Fibroblast of pulmonary artery (primary cell): ENCODE measurements around the gene SEZ6L.
A peak's percentile ranks its signal among the peaks of the same experiment; 100 is the strongest.

Experiments
- DNase-seq: peaks from one replicate; pipeline ENCODE4 v3.0.0-alpha.2; 2010; ENCODE audit warnings: low read depth
- H3K4me3 ChIP-seq: replicated peaks from 2 replicates; pipeline ENCODE4 v1.5.1; 2011; ENCODE audit warnings: low read depth, mild to moderate bottlenecking, control low read depth, low read length, moderate library complexity
- TF ChIP-seq, protein P1 (sequence below): IDR thresholded peaks from 2 replicates; pipeline ENCODE4 v1.5.1; 2011; ENCODE audit warnings: mild to moderate bottlenecking, control low read depth, low read length, inconsistent platforms; ENCODE audit errors: missing control alignments

Gene SEZ6L

GRCh38 chr22:26322179-26322905 is 153.1 kb downstream of the SEZ6L start:
- TF ChIP-seq, protein P1, sequence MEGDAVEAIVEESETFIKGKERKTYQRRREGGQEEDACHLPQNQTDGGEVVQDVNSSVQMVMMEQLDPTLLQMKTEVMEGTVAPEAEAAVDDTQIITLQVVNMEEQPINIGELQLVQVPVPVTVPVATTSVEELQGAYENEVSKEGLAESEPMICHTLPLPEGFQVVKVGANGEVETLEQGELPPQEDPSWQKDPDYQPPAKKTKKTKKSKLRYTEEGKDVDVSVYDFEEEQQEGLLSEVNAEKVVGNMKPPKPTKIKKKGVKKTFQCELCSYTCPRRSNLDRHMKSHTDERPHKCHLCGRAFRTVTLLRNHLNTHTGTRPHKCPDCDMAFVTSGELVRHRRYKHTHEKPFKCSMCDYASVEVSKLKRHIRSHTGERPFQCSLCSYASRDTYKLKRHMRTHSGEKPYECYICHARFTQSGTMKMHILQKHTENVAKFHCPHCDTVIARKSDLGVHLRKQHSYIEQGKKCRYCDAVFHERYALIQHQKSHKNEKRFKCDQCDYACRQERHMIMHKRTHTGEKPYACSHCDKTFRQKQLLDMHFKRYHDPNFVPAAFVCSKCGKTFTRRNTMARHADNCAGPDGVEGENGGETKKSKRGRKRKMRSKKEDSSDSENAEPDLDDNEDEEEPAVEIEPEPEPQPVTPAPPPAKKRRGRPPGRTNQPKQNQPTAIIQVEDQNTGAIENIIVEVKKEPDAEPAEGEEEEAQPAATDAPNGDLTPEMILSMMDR: no peak
- peak; percentile 35 for DNase-seq
- no peak overlapping the region for H3K4me3 ChIP-seq

DNA sequence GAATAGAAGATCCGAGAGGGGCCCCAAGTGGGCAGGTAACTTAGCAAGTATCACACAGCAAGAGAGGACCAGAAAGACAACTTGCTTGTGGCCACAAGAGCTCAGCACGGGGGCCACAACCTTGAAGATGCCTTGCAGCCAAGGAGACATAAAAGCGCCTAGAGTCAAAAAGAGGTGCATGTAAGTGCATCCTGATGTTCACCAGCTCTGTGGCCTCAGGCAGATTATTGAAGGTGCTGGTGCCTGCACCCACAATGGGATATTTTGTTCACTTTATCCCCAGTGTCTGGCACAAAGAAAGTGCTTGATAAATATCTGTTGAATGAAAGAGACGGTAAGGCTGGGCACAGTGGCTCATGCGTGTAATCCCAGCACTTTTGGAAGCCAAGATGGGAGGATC is 153.8 kb downstream of the SEZ6L start:
- DNase-seq: no peak
- H3K4me3 ChIP-seq: no peak overlapping the region
- TF ChIP-seq, protein P1: no peak

- no peak for DNase-seq
- no peak overlapping the region for H3K4me3 ChIP-seq
- TF ChIP-seq, protein P1: no peak
Measured at GRCh38 chr22:26324150-26324549, 154.9 kb downstream of the SEZ6L start.

- no peak overlapping the region for H3K4me3 ChIP-seq
- TF ChIP-seq, protein P1: no peak
- no peak for DNase-seq
Measured at GRCh38 chr22:26325641-26326040, 156.4 kb downstream of the SEZ6L start.

GRCh38 chr22:26326803-26327202 is 157.5 kb downstream of the SEZ6L start:
- H3K4me3 ChIP-seq: no peak overlapping the region
- no peak for DNase-seq
- TF ChIP-seq, protein P1: no peak

GRCh38 chr22:26327306-26327705 is 158.0 kb downstream of the SEZ6L start:
- no peak for DNase-seq
- no peak overlapping the region for H3K4me3 ChIP-seq
- TF ChIP-seq, protein P1: no peak

DNA sequence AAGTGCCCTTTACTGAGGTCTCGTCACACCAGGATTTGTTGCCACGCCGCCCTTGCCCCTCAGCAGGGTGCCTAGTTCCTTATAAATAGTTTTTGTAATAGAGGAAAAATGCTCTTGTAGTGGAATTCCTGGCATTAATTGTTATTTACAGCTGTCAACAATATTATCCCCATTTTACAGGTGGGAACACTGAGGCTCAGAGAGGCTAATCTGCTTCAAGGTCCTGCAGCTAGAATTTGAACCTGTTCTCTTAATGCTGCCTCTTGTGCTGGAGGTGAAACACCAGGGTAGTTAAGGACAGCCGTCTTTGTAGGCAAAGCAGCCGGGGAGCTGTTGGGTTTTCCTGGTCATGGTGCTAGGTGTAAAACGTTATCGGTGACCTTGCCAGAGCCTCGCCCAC is 159.0 kb downstream of the SEZ6L start:
- H3K4me3 ChIP-seq: no peak overlapping the region
- TF ChIP-seq, protein P1: no peak
- DNase-seq: no peak
